GM23248 (cell line): ENCODE data around the gene LRFN2. TPM values are rescaled to one million over a fixed set of nuclear protein-coding genes. Genes with fewer than 3 reads are reported as not detected.
A peak's percentile ranks its signal among the peaks of the same experiment; 100 is the strongest.

Source experiments
- DNase-seq: peaks from one replicate; pipeline ENCODE4 v3.0.0-alpha.2; 2015
- H2AFZ ChIP-seq: fragments of 200-600 bp; sonication (generic); 2 replicates; pipeline ENCODE4 v1.6.1; 2016; ENCODE audit warnings: antibody characterized with exemption
- H3F3A ChIP-seq: fragments of 200-600 bp; sonication (generic); 2 replicates; pipeline ENCODE4 v1.6.1; 2016; ENCODE audit warnings: mild to moderate bottlenecking, antibody characterized with exemption, mixed run types; ENCODE audit not compliant: insufficient read depth
- H3K27ac ChIP-seq: fragments of 200-600 bp; sonication (generic); 2 replicates; pipeline ENCODE4 v1.5.1; 2016; ENCODE audit warnings: mild to moderate bottlenecking
- H3K27me3 ChIP-seq: fragments of 200-600 bp; sonication (generic); replicated peaks from 2 replicates; pipeline ENCODE4 v1.6.1; 2016; ENCODE audit warnings: mild to moderate bottlenecking; ENCODE audit not compliant: insufficient read depth
- H3K36me3 ChIP-seq: fragments of 200-600 bp; sonication (generic); 2 replicates; pipeline ENCODE4 v1.6.1; 2016; ENCODE audit warnings: low read depth, mild to moderate bottlenecking
- H3K4me1 ChIP-seq: fragments of 200-600 bp; sonication (generic); 2 replicates; pipeline ENCODE4 v1.6.1; 2016; ENCODE audit warnings: mild to moderate bottlenecking; ENCODE audit not compliant: insufficient read depth
- H3K4me2 ChIP-seq: fragments of 200-600 bp; sonication (generic); one replicate; pipeline ENCODE4 v1.6.1; 2016; ENCODE audit warnings: mild to moderate bottlenecking; ENCODE audit not compliant: unreplicated experiment
- H3K4me3 ChIP-seq: fragments of 200-600 bp; sonication (generic); 2 replicates; pipeline ENCODE4 v1.5.1; 2016; ENCODE audit warnings: mild to moderate bottlenecking
- H3K79me2 ChIP-seq: fragments of 200-600 bp; sonication (generic); 2 replicates; pipeline ENCODE4 v1.6.1; 2016; ENCODE audit warnings: mild to moderate bottlenecking; ENCODE audit not compliant: insufficient read depth
- H3K9ac ChIP-seq: fragments of 200-600 bp; sonication (generic); 2 replicates; pipeline ENCODE4 v1.6.1; 2016; ENCODE audit warnings: mild to moderate bottlenecking
- H3K9me2 ChIP-seq: fragments of 200-600 bp; sonication (generic); 2 replicates; pipeline ENCODE4 v1.6.1; 2016; ENCODE audit warnings: mixed run types, mild to moderate bottlenecking, moderate library complexity; ENCODE audit not compliant: insufficient read depth
- H3K9me3 ChIP-seq: fragments of 200-600 bp; sonication (generic); one replicate; pipeline ENCODE4 v1.6.1; 2017; ENCODE audit warnings: low read depth
- H4K20me1 ChIP-seq: fragments of 200-600 bp; sonication (generic); 2 replicates; pipeline ENCODE4 v1.6.0; 2016; ENCODE audit not compliant: insufficient read depth
- EZH2 ChIP-seq: fragments of 200-600 bp; sonication (generic); IDR thresholded peaks from 2 replicates; pipeline ENCODE4 v1.6.1; 2018; ENCODE audit warnings: antibody characterized with exemption, mild to moderate bottlenecking; ENCODE audit not compliant: insufficient read depth, poor library complexity, severe bottlenecking
- EZH2phosphoT487 ChIP-seq: fragments of 200-600 bp; sonication (generic); IDR thresholded peaks from 2 replicates; pipeline ENCODE4 v1.6.1; 2018; ENCODE audit warnings: antibody characterized with exemption, moderate library complexity, mild to moderate bottlenecking, low read depth; ENCODE audit not compliant: insufficient read depth
- WGBS, 2 experiments: methylation state at CpG; one replicate each; pipeline ENCODE4 v1.1.6; 2015 to 2017; ENCODE audit warnings: low lambda C conversion rate in 2 of 2, low coverage in 1 of 2; ENCODE audit errors: missing lambda C conversion rate in 2 of 2; 5-methylcytosine and 5-hydroxymethylcytosine counted together
- in situ Hi-C: fragments of 300-500 bp; cut with MboI; formaldehyde crosslinking; loops from 2 replicates; pipeline ENCODE4 v1.15.0; 2020
- polyA plus RNA-seq: library from polyadenylated mRNA; unstranded; fragments of >200 nt; fragmentation: Nextera tagmentation; extraction: Ambion mirVana; gene quantifications from 2 replicates; pipeline ENCODE4 v1.2.1, GENCODE V29; 2016
- total RNA-seq: library from RNA; depleted of rRNA; stranded (reverse); fragments of >200 nt; shearing (Covaris generic); gene quantifications from 2 replicates; pipeline ENCODE4 v1.2.3, GENCODE V29; 2014

Gene LRFN2
- total and polyA plus RNA-seq, 2 experiments from 2014 or later, result not detected

- Histone ChIP-seq H3K9me3 (no peaks in the 10 kb centered on the region), H3K27me3 (no peaks in the 10 kb centered on the region), H3K4me1 (no peaks in the 10 kb centered on the region), H3K9ac (no peak overlapping the region), H2AFZ (no peak overlapping the region), H3K27ac (no peak overlapping the region), H3K79me2 (no peaks in the 10 kb centered on the region), H3K36me3 (no peaks in the 10 kb centered on the region), H3K4me2 (no peak overlapping the region), H3K9me2 (no peaks in the 10 kb centered on the region), H3F3A (no peaks in the 10 kb centered on the region), H3K4me3 (no peak overlapping the region), H4K20me1 (no peaks in the 10 kb centered on the region)
- peak; percentile 7 for DNase-seq
- WGBS, 2 experiments, result 5 to 13% methylated on average over 4 of the region's 4 CpGs
- no peak for TF ChIP-seq EZH2
- no peak for TF ChIP-seq EZH2phosphoT487
- in situ Hi-C loops, result no loop called here
These were observed 161.8 kb downstream of the LRFN2 start for GRCh38 chr6:40425192-40425919.

- no peak overlapping the region for H3K4me3 ChIP-seq
- H3K27ac ChIP-seq, result no peak overlapping the region
- no peaks in the 10 kb centered on the region for H3F3A ChIP-seq
- in situ Hi-C loops, result no loop called here
- no peaks in the 10 kb centered on the region for H3K9me2 ChIP-seq
- TF ChIP-seq EZH2 (no peak), EZH2phosphoT487 (no peak)
- H3K4me2 ChIP-seq, result no peak overlapping the region
- no peaks in the 10 kb centered on the region for H3K79me2 ChIP-seq
- H3K27me3 ChIP-seq, result no peaks in the 10 kb centered on the region
- no peaks in the 10 kb centered on the region for H3K9me3 ChIP-seq
- H3K9ac ChIP-seq, result no peak overlapping the region
- no peak overlapping the region for H2AFZ ChIP-seq
- no peaks in the 10 kb centered on the region for H3K4me1 ChIP-seq
- no peaks in the 10 kb centered on the region for H4K20me1 ChIP-seq
- DNase-seq, result no peak
- no peaks in the 10 kb centered on the region for H3K36me3 ChIP-seq
- WGBS, 2 experiments, result 0% methylated on average over 1 of the region's 1 CpG
These were observed 165.1 kb downstream of the LRFN2 start for GRCh38 chr6:40422046-40422445.

- in situ Hi-C loops, result no loop called here
- Histone ChIP-seq H2AFZ (no peak overlapping the region), H3K79me2 (no peaks in the 10 kb centered on the region), H4K20me1 (no peaks in the 10 kb centered on the region), H3K4me3 (no peak overlapping the region), H3K9me2 (no peaks in the 10 kb centered on the region), H3K27ac (no peak overlapping the region), H3K27me3 (no peaks in the 10 kb centered on the region), H3K4me1 (no peaks in the 10 kb centered on the region), H3K36me3 (no peaks in the 10 kb centered on the region), H3K4me2 (no peak overlapping the region), H3F3A (no peaks in the 10 kb centered on the region), H3K9me3 (no peaks in the 10 kb centered on the region), H3K9ac (no peak overlapping the region)
- TF ChIP-seq EZH2phosphoT487, result no peak
- no peak for TF ChIP-seq EZH2
- WGBS, 2 experiments, result 70 to 78% methylated on average over 17 of the region's 17 CpGs
- no peak for DNase-seq
These were observed 167.0 kb downstream of the LRFN2 start for GRCh38 chr6:40419946-40420728.

GRCh38 chr6:40419377-40419776 is 167.8 kb downstream of the LRFN2 start:
- peak; percentile 10 for DNase-seq
- no peak overlapping the region for H3K9ac ChIP-seq
- in situ Hi-C loops, result no loop called here
- WGBS, 2 experiments, result 29 to 44% methylated on average over 1 of the region's 1 CpG
- H4K20me1 ChIP-seq, result no peaks in the 10 kb centered on the region
- no peaks in the 10 kb centered on the region for H3K9me2 ChIP-seq
- no peaks in the 10 kb centered on the region for H3K36me3 ChIP-seq
- H3K4me1 ChIP-seq, result no peaks in the 10 kb centered on the region
- H3K27ac ChIP-seq, result no peak overlapping the region
- no peak overlapping the region for H3K4me2 ChIP-seq
- H2AFZ ChIP-seq, result no peak overlapping the region
- TF ChIP-seq EZH2, result no peak
- TF ChIP-seq EZH2phosphoT487, result no peak
- H3K79me2 ChIP-seq, result no peaks in the 10 kb centered on the region
- H3F3A ChIP-seq, result no peaks in the 10 kb centered on the region
- H3K27me3 ChIP-seq, result no peaks in the 10 kb centered on the region
- H3K4me3 ChIP-seq, result no peak overlapping the region
- H3K9me3 ChIP-seq, result no peaks in the 10 kb centered on the region
